ENCODE data around the gene RAP2A.

The RAP2A gene

GRCh38 chr13:97423300-97424045, 10.5 kb upstream of the RAP2A start:
- no peak for DNase-seq

- DNase-seq = no peak
Observed at GRCh38 chr13:97425590-97425989, 8.4 kb upstream of the RAP2A start.

- no peak for DNase-seq
Observed at GRCh38 chr13:97426695-97427094, 7.3 kb upstream of the RAP2A start.

GRCh38 chr13:97429681-97430081, 4.3 kb upstream of the RAP2A start:
- no peak for DNase-seq

GRCh38 chr13:97430296-97430695, 3.7 kb upstream of the RAP2A start:
- no peak for DNase-seq

- DNase-seq = no peak
Observed at GRCh38 chr13:97431171-97431764, 2.7 kb upstream of the RAP2A start.

GRCh38 chr13:97432232-97432916, 1.6 kb upstream of the RAP2A start:
- no peak for DNase-seq

GRCh38 chr13:97432917-97433726, 847 bp upstream of the RAP2A start:
- DNase-seq = peak; percentile 93 to 96

GRCh38 chr13:97434397-97435201, 630 bp downstream of the RAP2A start:
- DNase-seq = peak in 1 of 2 experiments; percentile 51

GRCh38 chr13:97435323-97435722, 1.4 kb downstream of the RAP2A start:
- no peak for DNase-seq

GRCh38 chr13:97435794-97436193, 1.8 kb downstream of the RAP2A start:
- DNase-seq = no peak

- no peak for DNase-seq
Observed at GRCh38 chr13:97436845-97437244, 2.9 kb downstream of the RAP2A start.

GRCh38 chr13:97437729-97438128, 3.8 kb downstream of the RAP2A start:
- DNase-seq = no peak

- no peak for DNase-seq
Observed at GRCh38 chr13:97438856-97439595, 5.1 kb downstream of the RAP2A start.

GRCh38 chr13:97440598-97441170, 6.7 kb downstream of the RAP2A start:
- DNase-seq = no peak

GRCh38 chr13:97441368-97441767, 7.4 kb downstream of the RAP2A start:
- no peak for DNase-seq

GRCh38 chr13:97445522-97446187, 11.7 kb downstream of the RAP2A start:
- DNase-seq = peak; percentile 42

GRCh38 chr13:97446448-97446847, 12.5 kb downstream of the RAP2A start:
- no peak for DNase-seq

GRCh38 chr13:97448503-97449251, 14.7 kb downstream of the RAP2A start:
- DNase-seq = no peak

GRCh38 chr13:97454699-97455098, 20.7 kb downstream of the RAP2A start:
- DNase-seq = no peak
